Smooth muscle cell (in vitro differentiated cells): ENCODE measurements around the gene FBXL17. TPM values are rescaled to one million over a fixed set of nuclear protein-coding genes. Genes with fewer than 3 reads are reported as not detected.

Source experiments
- DNase-seq: peaks from one replicate; lab custom pipeline; 2025; ENCODE audit not compliant: unreplicated experiment; lab: John Stamatoyannopoulos, UW
- H2AFZ ChIP-seq: fragments of 200-600 bp; sonication (generic); 2 replicates; pipeline ENCODE4 v1.6.0; 2016; ENCODE audit warnings: antibody characterized with exemption, low read depth, mild to moderate bottlenecking
- H3F3A ChIP-seq: fragments of 200-600 bp; sonication (generic); 2 replicates; pipeline ENCODE4 v1.6.0; 2017; ENCODE audit warnings: antibody characterized with exemption, low read depth
- H3K27ac ChIP-seq: fragments of 200-600 bp; sonication (generic); 2 replicates; pipeline ENCODE4 v1.5.1; 2016; ENCODE audit warnings: low read depth, mild to moderate bottlenecking
- H3K27me3 ChIP-seq: fragments of 200-600 bp; sonication (generic); 2 replicates; pipeline ENCODE4 v1.6.1; 2016; ENCODE audit warnings: low read depth, mild to moderate bottlenecking
- H3K36me3 ChIP-seq: fragments of 200-600 bp; sonication (generic); 2 replicates; pipeline ENCODE4 v1.5.1; 2016; ENCODE audit warnings: low read depth
- H3K4me1 ChIP-seq: fragments of 200-600 bp; sonication (generic); 2 replicates; pipeline ENCODE4 v1.5.1; 2016; ENCODE audit warnings: low read depth
- H3K4me2 ChIP-seq: fragments of 200-600 bp; sonication (generic); 2 replicates; pipeline ENCODE4 v1.6.0; 2016; ENCODE audit warnings: mild to moderate bottlenecking
- H3K4me3 ChIP-seq: fragments of 200-600 bp; sonication (generic); 2 replicates; pipeline ENCODE4 v1.5.1; 2016; ENCODE audit warnings: mild to moderate bottlenecking
- H3K79me2 ChIP-seq: fragments of 200-600 bp; sonication (generic); 2 replicates; pipeline ENCODE4 v1.6.0; 2016; ENCODE audit warnings: low read depth, mild to moderate bottlenecking
- H3K9ac ChIP-seq: fragments of 200-600 bp; sonication (generic); 2 replicates; pipeline ENCODE4 v1.6.0; 2016; ENCODE audit warnings: low read depth
- H3K9me3 ChIP-seq: fragments of 200-600 bp; sonication (generic); replicated peaks from 2 replicates; pipeline ENCODE4 v1.5.1; 2016; ENCODE audit warnings: low read depth
- H4K20me1 ChIP-seq: fragments of 200-600 bp; sonication (generic); 2 replicates; pipeline ENCODE4 v1.6.0; 2016; ENCODE audit warnings: low read depth
- CTCF ChIP-seq: fragments of 200-600 bp; sonication (generic); IDR thresholded peaks from 2 replicates; pipeline ENCODE4 v1.5.1; 2017; ENCODE audit warnings: borderline replicate concordance, mild to moderate bottlenecking, antibody characterized with exemption; ENCODE audit not compliant: insufficient read depth, poor library complexity, severe bottlenecking
- WGBS: methylation state at CpG from one replicate; pipeline ENCODE4 v1.1.7; 2016; ENCODE audit warnings: low lambda C conversion rate; 5-methylcytosine and 5-hydroxymethylcytosine counted together
- polyA plus RNA-seq: library from polyadenylated mRNA; unstranded; fragments of >200 nt; fragmentation: Nextera tagmentation; extraction: Ambion mirVana; gene quantifications from 2 replicates; pipeline ENCODE4 v1.2.1, GENCODE V29; 2016
- total RNA-seq: library from RNA; depleted of rRNA; stranded (reverse); fragments of >200 nt; gene quantifications from 2 replicates; pipeline ENCODE4 v1.2.3, GENCODE V29; 2014

Gene FBXL17
- total and polyA plus RNA-seq, 2 experiments from 2014 or later, result 5.4 to 16.0 TPM

- no peaks in the 10 kb centered on the region for H3F3A ChIP-seq
- no peak for TF ChIP-seq CTCF
- WGBS, result 78% methylated on average over 1 of the region's 1 CpG
- H3K4me3 ChIP-seq, result no peak overlapping the region
- H3K27ac ChIP-seq, result no peak overlapping the region
- H3K9ac ChIP-seq, result no peak overlapping the region
- H3K36me3 ChIP-seq, result no peaks in the 10 kb centered on the region
- H4K20me1 ChIP-seq, result no peaks in the 10 kb centered on the region
- H3K27me3 ChIP-seq, result no peaks in the 10 kb centered on the region
- H2AFZ ChIP-seq, result no peak overlapping the region
- no peak overlapping the region for H3K4me2 ChIP-seq
- DNase-seq, result no peak
- no peaks in the 10 kb centered on the region for H3K9me3 ChIP-seq
- H3K4me1 ChIP-seq, result peaks cover 12% of the 10 kb centered on the region
- no peaks in the 10 kb centered on the region for H3K79me2 ChIP-seq
Measured at GRCh38 chr5:108145351-108145750, 236.5 kb downstream of the FBXL17 start.

DNA sequence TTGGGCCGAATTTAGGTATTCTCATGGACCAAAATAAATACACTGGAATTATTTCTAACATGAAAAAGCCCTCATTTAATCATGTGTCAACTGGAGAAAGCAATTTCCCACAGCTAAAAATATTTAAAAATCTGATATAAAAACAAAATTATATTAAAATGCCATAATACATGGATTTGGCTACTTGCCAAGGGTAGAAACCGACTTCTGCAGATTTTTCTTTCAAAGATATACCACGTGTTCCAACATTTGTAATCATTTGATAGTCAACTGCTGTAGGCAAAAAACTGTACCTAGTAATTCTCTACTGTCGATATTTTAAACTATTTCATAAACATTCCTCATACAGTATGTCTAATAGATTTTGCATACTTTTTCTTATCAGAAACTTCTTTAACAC is 237.6 kb downstream of the FBXL17 start:
- no peaks in the 10 kb centered on the region for H3K36me3 ChIP-seq
- H3K4me1 ChIP-seq, result peaks cover 12% of the 10 kb centered on the region
- no peak overlapping the region for H3K4me3 ChIP-seq
- WGBS, result 97% methylated on average over 4 of the region's 4 CpGs
- H3K9me3 ChIP-seq, result no peaks in the 10 kb centered on the region
- no peaks in the 10 kb centered on the region for H3K79me2 ChIP-seq
- no peak for TF ChIP-seq CTCF
- H3K27ac ChIP-seq, result peak overlapping the region; percentile 87
- peak overlapping the region; percentile 62 for H3K4me2 ChIP-seq
- no peak for DNase-seq
- H3K27me3 ChIP-seq, result no peaks in the 10 kb centered on the region
- H4K20me1 ChIP-seq, result no peaks in the 10 kb centered on the region
- no peak overlapping the region for H2AFZ ChIP-seq
- H3F3A ChIP-seq, result no peaks in the 10 kb centered on the region
- H3K9ac ChIP-seq, result peak overlapping the region; percentile 51

GRCh38 chr5:108143581-108143980 is 238.3 kb downstream of the FBXL17 start:
- TF ChIP-seq CTCF, result no peak
- Histone ChIP-seq H3K36me3 (no peaks in the 10 kb centered on the region), H3K4me1 (peaks cover 12% of the 10 kb centered on the region), H3K79me2 (no peaks in the 10 kb centered on the region), H4K20me1 (no peaks in the 10 kb centered on the region), H3K27ac (peak overlapping the region; percentile 87), H3K9me3 (no peaks in the 10 kb centered on the region), H3K4me3 (no peak overlapping the region), H3K27me3 (no peaks in the 10 kb centered on the region), H3K4me2 (peak overlapping the region; percentile 65), H3F3A (no peaks in the 10 kb centered on the region), H2AFZ (peak overlapping the region; percentile 35), H3K9ac (peak overlapping the region; percentile 51)
- no peak for DNase-seq

DNA sequence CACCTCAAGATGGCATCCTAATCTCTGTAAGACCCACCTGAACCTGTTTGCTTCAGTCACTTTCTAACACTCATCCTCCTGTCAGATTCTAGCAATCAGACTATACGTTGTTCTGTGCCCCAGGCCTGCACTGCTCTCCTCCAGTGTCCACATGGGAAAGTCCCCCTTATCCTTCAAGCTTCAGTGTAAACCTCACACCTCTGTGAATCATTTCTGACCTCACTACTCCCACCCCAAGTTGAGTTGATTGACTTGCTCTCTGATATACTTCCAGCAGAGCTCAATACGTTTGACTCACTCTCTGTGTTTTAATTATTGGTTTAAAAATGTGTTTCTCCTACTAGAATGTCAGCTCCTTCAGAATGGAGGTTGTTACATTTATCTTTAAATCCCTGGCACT is 240.2 kb downstream of the FBXL17 start:
- Histone ChIP-seq H3K79me2 (no peaks in the 10 kb centered on the region), H3K9me3 (no peaks in the 10 kb centered on the region), H2AFZ (no peak overlapping the region), H3K9ac (no peak overlapping the region), H3K4me3 (no peak overlapping the region), H3K27me3 (no peaks in the 10 kb centered on the region), H3K36me3 (no peaks in the 10 kb centered on the region), H3K4me1 (peaks cover 12% of the 10 kb centered on the region), H3K27ac (peak overlapping the region; percentile 13), H3F3A (no peaks in the 10 kb centered on the region), H4K20me1 (no peaks in the 10 kb centered on the region), H3K4me2 (no peak overlapping the region)
- DNase-seq, result no peak
- WGBS, result 39% methylated on average over 2 of the region's 2 CpGs
- TF ChIP-seq CTCF, result no peak
